Activated gamma-delta T cell treated with anti-CD3 and anti-CD28 coated beads, Interleukin-2, amount 50 U/mL, for 16 hours (primary cell): ENCODE data around the gene SIT1.

Experiments
- DNase-seq: peaks from one replicate; pipeline ENCODE4 v3.0.0-alpha.2; 2020; ENCODE audit warnings: low read depth

The SIT1 gene

DNA sequence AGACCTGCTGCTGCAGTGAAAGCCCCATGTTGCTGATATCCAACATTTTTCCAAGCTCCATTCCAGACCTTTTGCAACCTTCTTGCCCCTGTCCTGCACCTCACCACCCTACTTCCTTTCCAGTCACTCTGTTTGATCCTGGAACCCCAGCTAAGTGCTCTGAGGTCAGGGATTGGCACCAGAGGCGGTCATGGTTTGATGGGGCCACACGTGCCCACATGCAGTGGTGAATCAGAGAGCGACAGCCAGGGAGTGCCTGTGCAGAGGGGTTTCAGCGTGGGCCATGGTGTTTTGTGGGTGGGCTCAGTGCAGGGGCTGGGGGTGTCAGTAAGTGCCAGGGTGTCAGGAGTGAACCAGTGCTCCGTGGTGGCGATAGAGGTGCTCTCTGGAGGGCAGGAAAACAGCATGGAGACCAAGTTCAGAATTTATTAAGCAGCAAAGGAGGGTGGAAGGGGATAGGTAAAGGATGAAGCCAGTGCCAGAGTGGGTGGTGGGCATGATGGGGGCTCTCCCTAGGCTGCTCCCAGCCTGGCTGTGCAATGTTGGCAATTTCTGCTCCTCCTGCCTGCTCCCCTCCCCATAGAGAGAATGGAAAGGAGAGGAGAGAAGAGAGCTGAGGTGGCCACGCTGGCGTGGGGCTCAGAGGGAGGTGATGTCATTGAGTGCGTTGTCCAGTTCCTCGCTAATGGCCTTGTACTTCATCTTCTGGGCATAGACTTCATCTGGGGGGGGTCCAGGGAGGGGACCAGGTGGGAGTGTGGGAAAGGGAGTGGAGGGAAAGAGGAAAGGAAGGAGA lies 32.0 kb upstream of the SIT1 start:
- no peak for DNase-seq

GRCh38 chr9:35682051-35682450 lies 31.3 kb upstream of the SIT1 start:
- DNase-seq = no peak

DNA sequence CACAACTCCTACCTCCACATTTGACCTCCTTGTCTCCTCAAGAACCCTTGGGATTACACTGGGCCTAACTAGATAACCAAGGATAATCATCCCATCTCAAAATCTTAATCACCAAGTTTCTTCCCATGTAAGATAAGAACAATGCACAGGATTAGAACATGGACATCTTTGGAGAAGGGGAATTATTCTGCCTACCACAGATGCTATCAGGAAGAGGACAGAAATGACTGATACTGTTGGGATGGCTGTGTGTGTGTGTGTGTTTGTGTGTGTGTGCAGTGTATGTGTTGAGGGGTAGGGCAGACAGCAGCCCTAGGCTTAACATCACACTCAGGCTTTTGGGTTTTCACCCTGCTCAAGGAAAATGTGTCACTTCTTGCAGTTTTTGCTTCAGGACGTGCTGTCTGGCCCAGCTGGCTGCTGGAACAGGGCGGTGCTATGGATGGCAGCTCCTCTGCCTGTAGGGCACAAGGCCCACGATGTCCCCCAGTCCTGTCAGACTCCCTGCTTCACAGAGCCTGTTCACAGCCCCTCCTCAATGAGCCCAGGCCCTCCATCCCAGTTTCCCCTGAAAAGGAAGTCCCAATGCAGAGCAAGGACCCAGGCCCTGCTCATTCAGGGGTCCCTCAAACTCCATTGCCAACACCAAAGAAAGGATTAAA lies 30.7 kb upstream of the SIT1 start:
- no peak for DNase-seq

DNA sequence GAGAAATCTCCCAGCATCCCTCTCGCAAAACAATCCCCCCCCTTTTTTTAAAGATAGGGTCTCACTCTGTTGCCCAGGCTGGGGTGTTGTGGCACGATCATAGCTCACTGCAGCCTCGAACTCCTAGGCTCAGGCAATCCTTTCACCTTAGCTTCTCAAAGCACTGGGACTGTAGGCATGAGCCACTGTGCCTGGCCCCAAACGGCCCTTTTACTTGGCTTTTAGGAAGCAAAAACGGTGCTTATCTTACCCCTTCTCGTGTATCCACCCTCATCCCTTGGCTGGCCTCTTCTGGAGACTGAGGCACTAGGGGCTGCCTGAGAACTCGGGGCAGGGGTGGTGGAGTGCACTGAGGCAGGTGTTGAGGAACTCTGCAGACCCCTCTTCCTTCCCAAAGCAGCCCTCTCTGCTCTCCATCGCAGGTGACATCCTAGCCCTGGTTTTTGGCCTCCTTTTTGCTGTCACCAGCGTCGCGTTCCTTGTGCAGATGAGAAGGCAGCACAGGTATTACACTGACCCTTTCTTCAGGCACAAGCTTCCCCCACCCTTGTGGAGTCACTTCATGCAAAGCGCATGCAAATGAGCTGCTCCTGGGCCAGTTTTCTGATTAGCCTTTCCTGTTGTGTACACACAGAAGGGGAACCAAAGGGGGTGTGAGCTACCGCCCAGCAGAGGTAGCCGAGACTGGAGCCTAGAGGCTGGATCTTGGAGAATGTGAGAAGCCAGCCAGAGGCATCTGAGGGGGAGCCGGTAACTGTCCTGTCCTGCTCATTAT lies 29.8 kb upstream of the SIT1 start:
- DNase-seq = no peak

DNA sequence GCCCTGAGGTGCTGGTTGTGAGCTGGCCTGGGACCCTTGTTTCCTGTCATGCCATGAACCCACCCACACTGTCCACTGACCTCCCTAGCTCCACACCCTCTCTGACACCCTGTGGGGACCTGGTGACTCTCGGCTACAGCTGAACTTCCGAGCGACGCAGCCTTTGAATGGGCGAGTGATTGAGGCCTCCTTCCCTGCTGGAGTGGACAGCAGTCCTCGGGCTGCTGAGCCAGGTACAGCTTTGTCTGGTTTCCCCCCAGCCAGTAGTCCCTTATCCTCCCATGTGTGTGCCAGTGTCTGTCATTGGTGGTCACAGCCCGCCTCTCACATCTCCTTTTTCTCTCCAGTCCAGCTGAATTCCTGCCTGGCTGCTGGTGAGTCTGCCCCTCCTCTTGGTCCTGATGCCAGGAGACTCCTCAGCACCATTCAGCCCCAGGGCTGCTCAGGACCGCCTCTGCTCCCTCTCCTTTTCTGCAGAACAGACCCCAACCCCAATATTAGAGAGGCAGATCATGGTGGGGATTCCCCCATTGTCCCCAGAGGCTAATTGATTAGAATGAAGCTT lies 29.1 kb upstream of the SIT1 start:
- no peak for DNase-seq

GRCh38 chr9:35679091-35679490 lies 28.4 kb upstream of the SIT1 start:
- no peak for DNase-seq

DNA sequence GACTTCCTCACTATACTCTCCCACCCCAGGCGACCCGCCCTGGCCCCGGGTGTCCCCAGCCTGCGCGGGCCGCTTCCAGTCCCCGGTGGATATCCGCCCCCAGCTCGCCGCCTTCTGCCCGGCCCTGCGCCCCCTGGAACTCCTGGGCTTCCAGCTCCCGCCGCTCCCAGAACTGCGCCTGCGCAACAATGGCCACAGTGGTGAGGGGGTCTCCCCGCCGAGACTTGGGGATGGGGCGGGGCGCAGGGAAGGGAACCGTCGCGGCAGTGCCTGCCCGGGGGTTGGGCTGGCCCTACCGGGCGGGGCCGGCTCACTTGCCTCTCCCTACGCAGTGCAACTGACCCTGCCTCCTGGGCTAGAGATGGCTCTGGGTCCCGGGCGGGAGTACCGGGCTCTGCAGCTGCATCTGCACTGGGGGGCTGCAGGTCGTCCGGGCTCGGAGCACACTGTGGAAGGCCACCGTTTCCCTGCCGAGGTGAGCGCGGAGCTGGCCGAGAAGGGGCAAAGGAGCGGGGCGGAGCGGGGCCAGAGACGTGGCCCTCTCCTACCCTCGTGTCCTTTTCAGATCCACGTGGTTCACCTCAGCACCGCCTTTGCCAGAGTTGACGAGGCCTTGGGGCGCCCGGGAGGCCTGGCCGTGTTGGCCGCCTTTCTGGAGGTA lies 25.1 kb upstream of the SIT1 start:
- no peak for DNase-seq

DNA sequence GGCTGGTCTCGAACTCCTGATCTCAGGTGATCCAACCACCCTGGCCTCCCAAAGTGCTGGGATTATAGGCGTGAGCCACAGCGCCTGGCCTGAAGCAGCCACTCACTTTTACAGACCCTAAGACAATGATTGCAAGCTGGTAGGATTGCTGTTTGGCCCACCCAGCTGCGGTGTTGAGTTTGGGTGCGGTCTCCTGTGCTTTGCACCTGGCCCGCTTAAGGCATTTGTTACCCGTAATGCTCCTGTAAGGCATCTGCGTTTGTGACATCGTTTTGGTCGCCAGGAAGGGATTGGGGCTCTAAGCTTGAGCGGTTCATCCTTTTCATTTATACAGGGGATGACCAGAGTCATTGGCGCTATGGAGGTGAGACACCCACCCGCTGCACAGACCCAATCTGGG lies 24.5 kb upstream of the SIT1 start:
- no peak for DNase-seq

GRCh38 chr9:35674025-35674361 lies 23.3 kb upstream of the SIT1 start:
- DNase-seq = no peak

DNA sequence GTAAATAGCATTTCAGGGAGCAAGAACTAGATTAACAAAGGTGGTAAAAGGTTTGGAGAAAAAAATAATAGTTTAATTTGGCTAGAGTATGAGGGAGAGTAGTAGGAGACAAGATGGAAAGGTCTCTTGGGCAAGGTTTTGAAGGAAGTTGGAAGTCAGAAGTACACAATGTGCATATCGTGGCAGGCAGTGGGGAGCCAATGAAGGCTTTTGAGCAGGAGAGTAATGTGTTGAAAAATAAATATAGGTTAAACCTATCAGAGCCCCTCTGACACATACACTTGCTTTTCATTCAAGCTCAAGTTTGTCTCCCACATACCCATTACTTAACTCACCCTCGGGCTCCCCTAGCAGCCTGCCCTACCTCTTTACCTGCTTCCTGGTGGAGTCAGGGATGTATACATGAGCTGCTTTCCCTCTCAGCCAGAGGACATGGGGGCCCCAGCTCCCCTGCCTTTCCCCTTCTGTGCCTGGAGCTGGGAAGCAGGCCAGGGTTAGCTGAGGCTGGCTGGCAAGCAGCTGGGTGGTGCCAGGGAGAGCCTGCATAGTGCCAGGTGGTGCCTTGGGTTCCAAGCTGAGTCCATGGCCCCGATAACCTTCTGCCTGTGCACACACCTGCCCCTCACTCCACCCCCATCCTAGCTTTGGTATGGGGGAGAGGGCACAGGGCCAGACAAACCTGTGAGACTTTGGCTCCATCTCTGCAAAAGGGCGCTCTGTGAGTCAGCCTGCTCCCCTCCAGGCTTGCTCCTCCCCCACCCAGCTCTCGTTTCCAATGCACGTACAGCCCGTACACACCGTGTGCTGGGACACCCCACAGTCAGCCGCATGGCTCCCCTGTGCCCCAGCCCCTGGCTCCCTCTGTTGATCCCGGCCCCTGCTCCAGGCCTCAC lies 22.6 kb upstream of the SIT1 start, which contains the start of gene CA9:
TSS of gene CA9 (plus strand) at position 797 of the 893 bp plus-strand sequence. CDS start at position 829, 32 bp downstream.
- DNase-seq = no peak

GRCh38 chr9:35669331-35670145 lies 18.8 kb upstream of the SIT1 start:
- DNase-seq = no peak

DNA sequence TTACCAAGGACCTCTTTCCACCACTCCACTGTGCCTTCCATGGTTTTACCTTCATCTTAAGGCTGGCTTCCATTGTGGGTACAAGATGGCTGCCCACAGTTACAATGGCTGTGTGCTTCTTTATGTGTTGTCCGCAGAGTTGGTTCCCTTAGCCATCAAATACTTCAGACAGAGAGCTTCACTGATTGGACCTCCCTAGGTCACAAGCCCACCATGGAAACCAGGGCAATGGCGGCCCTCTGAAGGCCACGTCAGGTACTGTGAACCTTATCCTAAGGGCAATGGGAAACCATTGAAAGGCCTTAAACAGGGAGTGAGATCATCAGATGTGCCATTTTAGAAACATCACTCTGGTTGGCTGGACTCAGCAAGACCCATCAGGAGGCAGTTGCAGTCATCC lies 17.2 kb upstream of the SIT1 start:
- DNase-seq = no peak

DNA sequence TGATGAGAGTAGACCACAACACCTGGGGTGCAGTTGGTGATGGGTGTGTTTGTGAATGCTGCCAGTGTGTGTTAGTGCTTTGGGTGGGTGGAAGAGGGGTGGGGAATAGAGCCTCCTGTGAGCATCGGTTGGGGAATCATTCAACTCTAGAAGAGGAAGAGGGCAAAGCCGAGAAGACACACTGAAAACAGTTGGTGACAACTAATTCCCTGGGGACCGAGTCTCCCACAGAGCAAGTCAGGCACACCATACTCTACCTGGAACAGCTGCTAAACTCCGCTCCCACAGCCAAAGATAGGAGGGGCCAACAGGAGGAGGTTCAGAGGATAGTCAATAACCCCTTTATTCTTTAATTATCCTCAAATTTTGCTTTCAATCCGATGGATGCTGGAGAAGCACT lies 15.8 kb upstream of the SIT1 start:
- DNase-seq = no peak

DNA sequence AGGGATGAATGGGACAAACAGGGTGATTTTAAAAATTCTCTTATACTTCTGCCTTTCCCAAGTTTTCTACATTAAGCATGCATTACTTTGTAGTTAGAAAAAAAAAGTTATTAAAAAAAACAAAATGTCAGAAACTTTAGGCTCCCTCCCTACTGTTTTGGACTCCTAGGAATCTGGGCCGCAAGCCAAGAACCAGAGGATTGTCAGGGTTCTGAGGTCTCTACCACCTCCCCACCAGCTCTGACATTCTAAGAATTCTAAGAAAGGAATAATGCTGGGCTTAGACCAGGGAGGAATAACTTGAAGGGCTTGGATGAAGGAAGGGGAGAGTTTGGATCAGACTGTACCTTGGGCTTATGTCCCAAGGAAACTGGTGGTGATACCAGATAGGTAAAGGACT lies 15.3 kb upstream of the SIT1 start:
- no peak for DNase-seq

DNA sequence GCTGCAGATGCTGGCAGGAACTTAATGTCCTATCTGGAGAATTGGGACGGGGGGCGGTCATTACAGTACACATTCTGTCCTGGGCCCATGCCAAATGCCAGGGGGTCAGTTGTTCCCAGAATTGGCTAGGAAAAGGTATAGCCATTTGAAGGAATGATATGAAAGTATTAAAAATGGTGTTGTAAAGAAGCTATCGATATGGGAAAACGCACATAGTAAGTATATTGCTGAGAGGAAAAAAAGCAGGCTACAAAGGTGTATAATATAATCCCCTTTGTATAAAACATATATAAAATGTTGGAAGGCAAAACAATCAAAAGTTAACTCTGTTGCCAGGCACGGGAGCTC lies 14.7 kb upstream of the SIT1 start:
- no peak for DNase-seq

DNA sequence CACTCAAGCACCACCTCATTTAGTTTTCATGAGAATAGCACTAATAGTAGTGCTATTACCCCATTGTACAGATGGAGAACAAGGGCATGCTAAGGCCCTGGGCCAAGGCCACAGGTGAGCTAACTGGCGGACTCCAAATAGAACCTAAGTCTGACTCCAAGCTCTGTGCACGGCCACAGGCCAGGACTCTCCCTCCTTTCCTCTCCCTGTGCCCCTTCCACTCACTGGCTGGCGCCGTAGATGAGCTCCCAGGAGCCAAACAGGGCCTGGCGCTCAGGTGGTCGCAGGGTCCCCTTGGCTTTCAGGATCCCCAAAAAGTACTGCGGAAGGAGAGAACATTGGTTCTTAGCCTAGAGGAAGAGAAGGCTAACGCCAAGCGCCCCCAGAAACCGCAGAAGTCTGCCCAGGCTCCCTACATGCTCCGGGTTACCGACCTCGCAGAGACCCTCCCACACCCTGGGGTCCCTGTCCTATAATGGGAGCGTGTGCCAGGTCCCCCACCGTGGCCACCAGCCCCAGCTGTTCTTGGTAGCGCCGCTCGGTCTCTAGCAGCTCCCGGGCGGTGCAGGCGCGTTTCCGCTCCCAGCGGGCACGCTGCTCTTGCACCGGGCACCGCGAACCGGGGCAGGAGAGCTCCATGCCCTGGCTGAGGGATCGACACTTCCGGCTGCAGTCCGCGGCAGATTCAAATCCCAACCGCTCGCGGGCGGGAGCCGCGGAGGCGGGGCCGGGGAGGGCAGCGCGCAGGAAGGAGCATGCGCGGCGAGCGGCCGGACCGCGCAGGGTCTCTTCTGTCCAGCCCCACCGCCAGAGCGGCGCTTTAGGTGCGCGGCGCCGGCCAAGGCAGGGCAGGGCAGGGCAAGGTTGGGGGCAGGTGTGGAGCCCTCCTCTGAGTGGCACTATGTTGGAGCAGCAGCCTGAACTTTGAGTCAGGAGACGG lies 14.1 kb upstream of the SIT1 start, which contains the start of gene ARHGEF39:
TSS of gene ARHGEF39 (minus strand) at position 665 of the 940 bp plus-strand sequence. CDS start at position 639, 26 bp downstream.
- no peak for DNase-seq

DNA sequence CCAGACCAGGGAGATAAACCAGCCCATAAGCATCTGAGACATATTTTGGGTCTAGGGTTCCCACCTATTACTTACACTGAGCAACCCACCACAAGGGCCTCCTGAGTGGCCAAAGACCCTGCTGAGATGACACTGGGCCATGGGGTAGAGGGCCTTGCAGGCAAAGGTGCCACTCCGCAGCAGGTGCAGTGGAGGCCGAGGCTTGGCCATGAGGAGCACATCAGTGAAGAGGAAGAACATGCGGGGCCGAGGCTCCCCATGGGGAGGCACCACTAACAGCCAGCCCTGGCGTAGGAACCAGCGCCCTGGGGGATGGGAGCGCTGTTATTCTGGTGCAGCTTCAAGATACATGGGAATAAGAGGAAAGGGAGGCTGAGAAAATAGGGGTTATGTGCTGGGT lies 11.7 kb upstream of the SIT1 start:
- no peak for DNase-seq

GRCh38 chr9:35661756-35662350 lies 11.1 kb upstream of the SIT1 start:
- DNase-seq = no peak

- no peak for DNase-seq
Observed at GRCh38 chr9:35660966-35661415, 10.3 kb upstream of the SIT1 start.
